IPS-18c (cell line): ENCODE results near the gene PYGB.
"Not testable (repeated sequence)": the region's sequence is repeated elsewhere in the genome, so short reads cannot be mapped to it uniquely, and the experiment has no call there.

Experiments used
- H3K4me3 ChIP-seq: 2 replicates; pipeline ENCODE4 v1.7.0; 2013; ENCODE audit warnings: low read depth, mild to moderate bottlenecking, low read length, moderate library complexity; ENCODE audit not compliant: insufficient read depth
- H3K9me3 ChIP-seq: one replicate; pipeline ENCODE4 v1.6.1; 2013; ENCODE audit warnings: mild to moderate bottlenecking, low read length, moderate library complexity; ENCODE audit not compliant: control insufficient read depth, insufficient read depth

The PYGB gene

DNA sequence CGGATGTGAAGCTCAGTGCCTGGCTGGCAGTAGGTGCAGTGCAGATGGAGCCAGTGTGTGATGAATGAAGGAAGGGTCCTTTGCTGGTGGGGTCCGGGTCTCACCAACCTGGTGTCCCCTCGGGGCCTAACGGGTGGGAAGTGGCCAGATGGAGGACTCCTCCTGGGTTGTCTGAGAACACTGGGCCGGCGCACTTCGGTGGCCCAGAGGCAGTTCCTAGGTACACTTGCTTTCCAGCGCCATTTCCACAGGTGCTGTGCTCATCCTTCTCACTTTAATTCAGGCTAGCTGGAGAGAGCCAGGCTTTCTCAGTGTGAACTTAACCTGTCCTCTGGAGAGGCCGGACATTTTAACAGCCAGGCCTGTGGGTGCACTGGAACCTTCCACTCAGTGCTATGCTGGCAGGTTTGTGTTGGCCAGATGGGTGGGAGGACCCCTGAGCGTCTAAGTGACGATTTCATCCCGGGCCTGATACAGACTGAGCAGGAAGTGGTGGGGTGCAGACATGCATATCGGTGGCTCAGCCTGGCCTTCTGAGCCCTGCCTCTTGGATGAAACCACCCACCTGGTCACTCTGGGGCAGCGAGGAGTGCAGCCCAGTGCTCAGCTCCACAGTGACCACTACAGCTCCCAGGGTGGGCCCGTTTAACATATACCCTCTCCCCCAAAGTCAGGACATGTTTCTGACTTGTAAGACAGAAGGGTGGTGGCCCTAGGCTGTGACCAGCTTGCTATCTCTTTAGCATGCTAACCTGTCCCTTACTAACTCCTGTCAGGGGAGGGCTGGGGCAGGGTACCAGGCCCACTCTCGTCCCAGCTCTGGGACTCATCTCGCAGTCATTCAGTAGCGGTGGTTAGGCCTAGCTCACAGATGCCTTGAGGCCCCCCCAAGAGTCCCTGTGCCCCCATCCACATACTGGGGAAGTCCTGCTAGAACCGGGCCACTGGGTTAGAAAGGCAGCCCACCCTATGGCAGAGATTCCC lies 8.2 kb upstream of the PYGB start:
- Histone ChIP-seq H3K4me3 (no peak overlapping the region), H3K9me3 (no peaks in the 10 kb centered on the region)

DNA sequence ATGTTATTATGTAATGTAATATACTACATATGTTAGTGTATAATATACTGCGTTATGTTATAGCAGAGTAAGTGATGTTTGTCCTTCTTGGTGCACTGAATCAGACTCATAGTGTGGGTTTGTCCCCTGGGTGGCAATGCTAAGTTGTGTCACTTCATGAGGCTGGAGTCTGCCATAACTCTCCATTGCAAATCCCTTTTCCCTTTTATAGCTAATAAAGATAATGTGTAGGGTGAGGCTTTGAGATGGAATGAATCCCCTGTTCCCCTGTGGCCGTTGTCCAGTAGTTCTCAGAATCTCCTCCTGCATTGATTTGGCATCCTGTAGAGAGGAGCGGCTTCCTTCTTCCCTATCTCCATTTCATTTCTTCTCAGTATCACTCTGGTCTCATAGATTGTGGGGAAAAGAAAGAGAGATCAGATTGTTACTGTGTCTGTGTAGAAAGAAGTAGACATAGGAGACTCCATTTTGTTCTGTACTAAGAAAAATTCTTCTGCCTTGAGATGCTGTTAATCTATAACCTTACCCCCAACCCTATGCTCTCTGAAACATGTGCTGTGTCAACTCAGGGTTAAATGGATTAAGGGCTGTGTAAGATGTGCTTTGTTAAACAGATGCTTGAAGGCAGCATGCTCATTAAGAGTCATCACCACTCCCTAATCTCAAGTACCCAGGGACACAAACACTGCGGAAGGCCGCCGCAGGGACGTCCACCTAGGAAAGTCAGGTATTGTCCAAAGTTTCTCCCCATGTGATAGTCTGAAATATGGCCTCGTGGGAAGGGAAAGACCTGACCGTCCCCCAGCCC lies 6.8 kb upstream of the PYGB start:
- not testable (repeated sequence) for H3K9me3 ChIP-seq, H3K4me3 ChIP-seq

DNA sequence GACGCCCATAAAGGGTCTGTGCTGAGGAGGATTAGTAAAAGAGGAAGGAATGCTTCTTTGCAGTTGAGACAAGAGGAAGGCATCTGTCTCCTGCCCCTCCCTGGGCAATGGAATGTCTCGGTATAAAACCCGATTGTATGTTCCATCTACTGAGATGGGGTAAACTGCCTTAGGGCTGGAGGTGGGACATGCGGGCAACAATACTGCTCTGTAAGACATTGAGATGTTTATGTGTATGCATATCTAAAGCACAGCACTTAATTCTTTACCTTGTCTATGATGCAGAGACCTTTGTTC lies 6.3 kb upstream of the PYGB start:
- not testable (repeated sequence) for H3K4me3 ChIP-seq, H3K9me3 ChIP-seq

GRCh38 chr20:25242231-25242630 lies 5.7 kb upstream of the PYGB start:
- Histone ChIP-seq H3K9me3 (no peaks in the 10 kb centered on the region), H3K4me3 (no peak overlapping the region)

- Histone ChIP-seq H3K9me3 (no peaks in the 10 kb centered on the region), H3K4me3 (no peak overlapping the region)
Observed at GRCh38 chr20:25243416-25243979, 4.4 kb upstream of the PYGB start.

DNA sequence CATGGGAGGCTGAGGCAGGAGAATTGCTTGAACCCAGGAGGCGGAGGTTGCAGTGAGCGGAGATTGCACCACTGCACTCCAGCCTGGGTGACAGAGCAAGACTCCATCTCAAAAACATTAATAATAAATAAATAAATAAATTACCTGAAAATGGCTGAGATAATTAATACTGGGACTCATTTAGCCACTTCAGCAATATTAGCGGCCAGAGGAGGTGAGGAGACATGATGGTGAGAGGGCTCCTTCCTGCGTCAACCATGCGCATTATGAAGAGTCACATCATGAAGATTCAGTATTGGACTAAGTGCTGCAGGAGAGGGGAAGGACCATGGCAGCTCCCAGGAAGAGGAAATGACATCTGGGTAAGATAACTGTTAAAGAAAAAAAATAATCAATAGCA lies 2.9 kb upstream of the PYGB start:
- H3K4me3 ChIP-seq, result no peak overlapping the region
- H3K9me3 ChIP-seq, result no peaks in the 10 kb centered on the region

- H3K4me3 ChIP-seq, result no peak overlapping the region
Observed at GRCh38 chr20:25245461-25245860, 2.4 kb upstream of the PYGB start.

GRCh38 chr20:25246182-25246999 lies 1.5 kb upstream of the PYGB start:
- no peak overlapping the region for H3K4me3 ChIP-seq
- H3K9me3 ChIP-seq, result no peaks in the 10 kb centered on the region

More at GRCh38 chr20:25245461-25245860, 2.4 kb upstream of the PYGB start:
- H3K9me3 ChIP-seq, result no peaks in the 10 kb centered on the region

GRCh38 chr20:25247000-25247517 lies 826 bp upstream of the PYGB start:
- Histone ChIP-seq H3K9me3 (no peaks in the 10 kb centered on the region), H3K4me3 (peak overlapping the region; percentile 56)

GRCh38 chr20:25247518-25247955 lies 348 bp upstream of the PYGB start:
- no peaks in the 10 kb centered on the region for H3K9me3 ChIP-seq
- H3K4me3 ChIP-seq, result peak overlapping the region; percentile 56

- H3K9me3 ChIP-seq, result no peaks in the 10 kb centered on the region
Observed at GRCh38 chr20:25248786-25249172, 894 bp downstream of the PYGB start.

GRCh38 chr20:25249198-25249931 lies 1.5 kb downstream of the PYGB start:
- Histone ChIP-seq H3K4me3 (peak overlapping the region; percentile 56), H3K9me3 (no peaks in the 10 kb centered on the region)

More at GRCh38 chr20:25248786-25249172, 894 bp downstream of the PYGB start:
- H3K4me3 ChIP-seq, result peak overlapping the region; percentile 56

GRCh38 chr20:25250508-25250907 lies 2.6 kb downstream of the PYGB start:
- Histone ChIP-seq H3K4me3 (no peak overlapping the region), H3K9me3 (no peaks in the 10 kb centered on the region)

DNA sequence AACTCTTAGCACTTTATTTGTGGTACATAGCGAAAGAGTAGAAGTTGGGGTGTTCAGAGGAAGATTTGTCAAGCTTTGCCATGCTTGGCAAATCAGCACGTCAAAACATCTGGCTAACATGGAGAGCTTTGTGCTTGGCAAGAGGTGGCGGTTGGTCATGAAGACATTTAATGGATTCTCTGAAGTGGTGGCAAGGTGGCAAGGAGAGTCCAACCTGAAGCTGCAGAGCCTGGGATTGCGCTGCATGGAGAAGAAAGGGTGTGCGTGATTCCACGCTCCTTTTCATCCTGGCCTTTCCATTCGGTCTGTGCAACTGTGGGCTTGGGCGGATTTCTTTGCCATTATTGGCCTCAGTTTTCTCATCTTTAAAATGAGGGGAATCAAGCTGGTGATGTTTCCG lies 3.1 kb downstream of the PYGB start:
- Histone ChIP-seq H3K4me3 (no peak overlapping the region), H3K9me3 (no peaks in the 10 kb centered on the region)

- Histone ChIP-seq H3K4me3 (no peak overlapping the region), H3K9me3 (no peaks in the 10 kb centered on the region)
Observed at GRCh38 chr20:25251558-25251957, 3.7 kb downstream of the PYGB start.

DNA sequence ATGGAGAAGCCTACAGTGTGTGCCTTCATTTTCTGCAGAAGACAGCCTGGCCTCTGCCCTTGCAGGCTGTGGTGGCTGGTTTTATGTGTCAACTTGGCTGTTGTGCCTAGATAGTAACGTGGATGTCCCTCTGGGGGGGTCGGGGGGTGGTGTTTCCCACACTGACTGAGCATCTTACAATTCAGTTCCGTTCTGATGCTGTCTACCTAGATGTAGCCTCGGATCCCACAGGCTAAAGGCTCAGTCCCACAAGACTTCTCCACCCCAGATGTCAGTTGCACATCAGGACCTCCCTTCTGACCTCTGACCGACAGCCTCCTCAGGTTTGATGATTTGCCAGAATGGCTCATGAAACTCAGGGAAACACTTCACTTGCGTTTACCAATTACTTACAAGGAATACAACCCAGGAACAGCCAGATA lies 4.4 kb downstream of the PYGB start:
- no peak overlapping the region for H3K4me3 ChIP-seq

More for the DNA sequence above, 4.4 kb downstream of the PYGB start:
- no peaks in the 10 kb centered on the region for H3K9me3 ChIP-seq
